Endothelial cell (in vitro differentiated cells): ENCODE data around the gene ZNF714. TPM values are rescaled to one million over a fixed set of nuclear protein-coding genes. Genes with fewer than 3 reads are reported as not detected.

Source experiments
- DNase-seq: peaks from one replicate; pipeline ENCODE4 v3.0.0; 2021; ENCODE audit warnings: low spot score
- H3K27ac Mint-ChIP-seq: one replicate; pipeline ENCODE4 v1.8.0; 2021; ENCODE audit warnings: mixed read lengths, inconsistent platforms; ENCODE audit not compliant: unreplicated experiment
- H3K27me3 Mint-ChIP-seq: one replicate; pipeline ENCODE4 v1.8.0; 2021; ENCODE audit warnings: mild to moderate bottlenecking, moderate library complexity, mixed read lengths, inconsistent platforms; ENCODE audit not compliant: unreplicated experiment
- H3K36me3 Mint-ChIP-seq: one replicate; pipeline ENCODE4 v1.8.0; 2021; ENCODE audit warnings: mild to moderate bottlenecking, low read depth, mixed read lengths, inconsistent platforms; ENCODE audit not compliant: unreplicated experiment
- H3K4me1 Mint-ChIP-seq: one replicate; pipeline ENCODE4 v1.8.0; 2021; ENCODE audit warnings: mild to moderate bottlenecking, mixed read lengths, inconsistent platforms; ENCODE audit not compliant: unreplicated experiment
- H3K4me3 Mint-ChIP-seq: one replicate; pipeline ENCODE4 v1.8.0; 2021; ENCODE audit warnings: mild to moderate bottlenecking, mixed read lengths, inconsistent platforms; ENCODE audit not compliant: unreplicated experiment
- H3K9me3 Mint-ChIP-seq: one replicate; pipeline ENCODE4 v1.8.0; 2021; ENCODE audit warnings: mixed read lengths, inconsistent platforms; ENCODE audit not compliant: unreplicated experiment
- CTCF ChIP-seq: fragments of 200-600 bp; sonication (generic); IDR thresholded peaks from one replicate; pipeline ENCODE4 v1.5.0; 2021; ENCODE audit warnings: antibody characterized with exemption; ENCODE audit not compliant: unreplicated experiment
- total RNA-seq: library from RNA; stranded (reverse); fragmentation: NEBNext Ultra II Directional; extraction: Animal tissue kit (Norgen Biotek cat#: 25700); gene quantifications from one replicate; pipeline ENCODE4 v1.2.1, GENCODE V29; 2021; ENCODE audit not compliant: unreplicated experiment

ZNF714 gene
- total RNA-seq, 1 donor from 2014 or later = 16.8 TPM

GRCh38 chr19:21098291-21098690, 16.3 kb downstream of the ZNF714 start:
- Mint-ChIP-seq H3K4me1 (no peaks in the 10 kb centered on the region), H3K9me3 (peaks cover 7% of the 10 kb centered on the region), H3K27ac (no peak overlapping the region), H3K27me3 (peaks cover 2% of the 10 kb centered on the region), H3K4me3 (no peak overlapping the region), H3K36me3 (peaks cover 8% of the 10 kb centered on the region)
- no peak for TF ChIP-seq CTCF
- DNase-seq = no peak

- no peaks in the 10 kb centered on the region for H3K36me3 Mint-ChIP-seq
- DNase-seq = no peak
- no peaks in the 10 kb centered on the region for H3K4me1 Mint-ChIP-seq
- H3K9me3 Mint-ChIP-seq = no peaks in the 10 kb centered on the region
- no peak overlapping the region for H3K27ac Mint-ChIP-seq
- H3K4me3 Mint-ChIP-seq = no peak overlapping the region
- peaks cover 2% of the 10 kb centered on the region for H3K27me3 Mint-ChIP-seq
- TF ChIP-seq CTCF = no peak
Observed at GRCh38 chr19:21101521-21102242, 19.7 kb downstream of the ZNF714 start.

- no peaks in the 10 kb centered on the region for H3K4me1 Mint-ChIP-seq
- no peak overlapping the region for H3K4me3 Mint-ChIP-seq
- H3K36me3 Mint-ChIP-seq = peaks cover 5% of the 10 kb centered on the region
- H3K27ac Mint-ChIP-seq = no peak overlapping the region
- H3K27me3 Mint-ChIP-seq = peaks cover 8% of the 10 kb centered on the region
- H3K9me3 Mint-ChIP-seq = no peaks in the 10 kb centered on the region
- no peak for TF ChIP-seq CTCF
- no peak for DNase-seq
Observed at GRCh38 chr19:21109116-21109515, 27.1 kb downstream of the ZNF714 start.

GRCh38 chr19:21110183-21110582, 28.2 kb downstream of the ZNF714 start:
- no peak overlapping the region for H3K4me3 Mint-ChIP-seq
- H3K9me3 Mint-ChIP-seq = peaks cover 6% of the 10 kb centered on the region
- no peak for DNase-seq
- no peak overlapping the region for H3K27ac Mint-ChIP-seq
- TF ChIP-seq CTCF = no peak
- no peaks in the 10 kb centered on the region for H3K4me1 Mint-ChIP-seq
- H3K27me3 Mint-ChIP-seq = peaks cover 8% of the 10 kb centered on the region
- peaks cover 14% of the 10 kb centered on the region for H3K36me3 Mint-ChIP-seq

- no peak for DNase-seq
- Mint-ChIP-seq H3K9me3 (peaks cover 6% of the 10 kb centered on the region), H3K27me3 (peaks cover 8% of the 10 kb centered on the region), H3K4me1 (no peaks in the 10 kb centered on the region), H3K36me3 (peaks cover 32% of the 10 kb centered on the region), H3K4me3 (no peak overlapping the region), H3K27ac (no peak overlapping the region)
- TF ChIP-seq CTCF = no peak
Observed at GRCh38 chr19:21115430-21115829, 33.4 kb downstream of the ZNF714 start.
